Tibial nerve (tissue), 4 donors: ENCODE results near the gene SULF2. TPM values are rescaled to one million over a fixed set of nuclear protein-coding genes. Genes with fewer than 3 reads are reported as not detected.

Experiments used
- DNase-seq, 2 donors: peaks; one replicate each; pipeline ENCODE4 v3.0.0-alpha.2; 2019; ENCODE audit warnings: low spot score in 2 of 2
- H3K27ac ChIP-seq, 4 donors: fragments of 200-600 bp; sonication (generic) in 3 of 4; one replicate each; pipeline ENCODE4 v1.5.1; 2017 to 2019; ENCODE audit warnings: mild to moderate bottlenecking in 1 of 4
- H3K27me3 ChIP-seq, 2 donors: fragments of 200-600 bp; sonication (generic) in 1 of 2; one replicate each; pipeline versions ENCODE4 v1.5.1 to v1.6.0; 2017 to 2019
- H3K36me3 ChIP-seq, 3 donors: fragments of 200-600 bp; sonication (generic); one replicate each; pipeline ENCODE4 v1.5.1; 2018 to 2019
- H3K4me1 ChIP-seq, 4 donors: fragments of 200-600 bp; sonication (generic) in 3 of 4; one replicate each; pipeline ENCODE4 v1.5.1; 2017 to 2019
- H3K4me3 ChIP-seq, 4 donors: fragments of 200-600 bp; sonication (generic) in 3 of 4; one replicate each; pipeline ENCODE4 v1.5.1; 2017 to 2019; ENCODE audit warnings: mild to moderate bottlenecking in 1 of 4, moderate library complexity in 1 of 4
- H3K9me3 ChIP-seq, 4 donors: fragments of 200-600 bp; sonication (generic) in 3 of 4; one replicate each; pipeline ENCODE4 v1.5.1; 2017 to 2019
- EP300 ChIP-seq, 2 donors: sonication (generic); formaldehyde crosslinking; IDR thresholded peaks; one replicate each; pipeline ENCODE4 v1.6.1; 2017; ENCODE audit warnings: antibody characterized with exemption in 2 of 2, mild to moderate bottlenecking in 1 of 2
- POLR2A ChIP-seq, 2 donors: fragments of 450-650 bp; IDR thresholded peaks; one replicate each; pipeline ENCODE4 v1.6.1; 2017; ENCODE audit warnings: antibody characterized with exemption in 2 of 2, mild to moderate bottlenecking in 2 of 2, moderate library complexity in 2 of 2
- WGBS, 2 donors: methylation state at CpG; one replicate each; pipeline ENCODE4 v1.1.5; 2018; 5-methylcytosine and 5-hydroxymethylcytosine counted together
- total RNA-seq, 4 donors: library from RNA; depleted of rRNA; stranded (reverse); fragments of >200 nt; gene quantifications; one replicate each; pipeline ENCODE4 v1.1.0, GENCODE V29; 2016
- TF ChIP-seq, protein P1 (sequence below), 5 experiments: fragments of 200-600 bp in 3 of 5; fragments of 450-650 bp in 2 of 5; sonication (generic) in 3 of 5; IDR thresholded peaks; one replicate each; pipeline ENCODE4 v1.5.1; 2016 to 2019; ENCODE audit warnings: antibody characterized with exemption in 5 of 5, mild to moderate bottlenecking in 3 of 5, moderate library complexity in 2 of 5

The SULF2 gene
- total RNA-seq, 4 donors from 2014 or later, result 40.9 to 75.3 (median 59.8) TPM

DNA sequence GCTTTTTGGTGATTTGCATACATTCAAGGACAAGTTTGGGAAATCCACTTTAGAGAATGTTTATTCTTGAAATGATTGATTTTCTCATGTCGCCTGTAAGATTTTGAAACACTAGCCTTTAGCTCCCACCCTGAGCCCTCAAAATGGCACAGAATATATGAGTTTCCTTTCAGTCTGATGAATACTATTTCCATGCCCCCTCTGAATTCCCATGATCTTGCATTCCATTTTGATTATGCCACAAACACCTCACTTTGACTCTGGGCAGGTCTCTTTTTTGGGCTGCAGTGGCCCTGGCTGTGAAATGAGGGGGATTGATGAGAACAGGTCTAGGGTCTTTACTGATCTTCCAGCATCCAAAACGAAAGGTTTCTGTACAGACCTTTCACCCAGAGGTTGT lies 50.4 kb downstream of the SULF2 start:
- H3K27me3 ChIP-seq, result no peaks in the 10 kb centered on the region
- 76 to 83% methylated on average over 2 of the region's 2 CpGs for WGBS, 2 donors
- TF ChIP-seq POLR2A (IDR thresholded peaks at IDR 0.05) (no peak), EP300 (IDR thresholded peaks at IDR 0.05) (no peak)
- TF ChIP-seq, protein P1, sequence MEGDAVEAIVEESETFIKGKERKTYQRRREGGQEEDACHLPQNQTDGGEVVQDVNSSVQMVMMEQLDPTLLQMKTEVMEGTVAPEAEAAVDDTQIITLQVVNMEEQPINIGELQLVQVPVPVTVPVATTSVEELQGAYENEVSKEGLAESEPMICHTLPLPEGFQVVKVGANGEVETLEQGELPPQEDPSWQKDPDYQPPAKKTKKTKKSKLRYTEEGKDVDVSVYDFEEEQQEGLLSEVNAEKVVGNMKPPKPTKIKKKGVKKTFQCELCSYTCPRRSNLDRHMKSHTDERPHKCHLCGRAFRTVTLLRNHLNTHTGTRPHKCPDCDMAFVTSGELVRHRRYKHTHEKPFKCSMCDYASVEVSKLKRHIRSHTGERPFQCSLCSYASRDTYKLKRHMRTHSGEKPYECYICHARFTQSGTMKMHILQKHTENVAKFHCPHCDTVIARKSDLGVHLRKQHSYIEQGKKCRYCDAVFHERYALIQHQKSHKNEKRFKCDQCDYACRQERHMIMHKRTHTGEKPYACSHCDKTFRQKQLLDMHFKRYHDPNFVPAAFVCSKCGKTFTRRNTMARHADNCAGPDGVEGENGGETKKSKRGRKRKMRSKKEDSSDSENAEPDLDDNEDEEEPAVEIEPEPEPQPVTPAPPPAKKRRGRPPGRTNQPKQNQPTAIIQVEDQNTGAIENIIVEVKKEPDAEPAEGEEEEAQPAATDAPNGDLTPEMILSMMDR (IDR thresholded peaks at IDR 0.05), result no peak
- peaks cover 0 to 4% (median 0%) of the 10 kb centered on the region in 3 donors for H3K36me3 ChIP-seq
- no peak overlapping the region for H3K4me3 ChIP-seq
- H3K27ac ChIP-seq, result no peak overlapping the region
- DNase-seq, result no peak
- H3K4me1 ChIP-seq, result no peaks in the 10 kb centered on the region
- no peaks in the 10 kb centered on the region for H3K9me3 ChIP-seq

- Histone ChIP-seq H3K36me3 (peaks cover 0 to 4% (median 0%) of the 10 kb centered on the region in 3 donors), H3K27ac (no peak overlapping the region), H3K4me1 (no peaks in the 10 kb centered on the region), H3K9me3 (no peaks in the 10 kb centered on the region), H3K27me3 (no peaks in the 10 kb centered on the region), H3K4me3 (no peak overlapping the region)
- WGBS, 2 donors, result 67 to 77% methylated on average over 4 of the region's 4 CpGs
- DNase-seq, result no peak
- TF ChIP-seq POLR2A (IDR thresholded peaks at IDR 0.05), result no peak
- no peak for TF ChIP-seq EP300 (IDR thresholded peaks at IDR 0.05)
- TF ChIP-seq, protein P1 (IDR thresholded peaks at IDR 0.05), result no peak
These were observed 51.4 kb downstream of the SULF2 start for GRCh38 chr20:47733892-47734291.

GRCh38 chr20:47730744-47731143 lies 54.5 kb downstream of the SULF2 start:
- Histone ChIP-seq H3K36me3 (no peaks in the 10 kb centered on the region), H3K27me3 (no peaks in the 10 kb centered on the region), H3K4me3 (no peak overlapping the region), H3K9me3 (no peaks in the 10 kb centered on the region), H3K27ac (no peak overlapping the region), H3K4me1 (peaks cover 0 to 6% (median under 1%) of the 10 kb centered on the region in 4 donors)
- no peak for DNase-seq
- 83 to 97% methylated on average over 4 of the region's 4 CpGs for WGBS, 2 donors
- TF ChIP-seq, protein P1 (IDR thresholded peaks at IDR 0.05), result no peak
- no peak for TF ChIP-seq POLR2A (IDR thresholded peaks at IDR 0.05)
- TF ChIP-seq EP300 (IDR thresholded peaks at IDR 0.05), result no peak

DNA sequence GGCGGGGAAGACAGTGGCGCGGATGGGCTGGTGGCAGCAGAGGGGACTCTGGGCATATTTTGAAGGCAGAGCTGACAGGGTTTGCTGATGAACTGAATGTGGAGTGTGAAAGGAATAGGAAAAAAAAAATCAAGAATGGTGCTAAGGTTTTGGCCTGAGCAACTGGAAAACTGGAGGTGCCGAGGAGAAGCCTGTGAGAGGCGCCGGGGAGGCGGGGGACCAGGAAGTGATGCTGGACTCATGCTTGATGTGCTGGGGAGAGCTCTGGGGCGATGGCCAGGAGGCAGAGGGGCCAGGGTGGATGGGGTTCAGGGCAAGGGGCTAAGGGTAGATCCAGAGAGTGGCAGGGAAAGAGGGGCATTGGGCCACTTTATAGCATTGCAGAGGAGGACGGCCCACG lies 55.8 kb downstream of the SULF2 start:
- H3K27me3 ChIP-seq, result no peaks in the 10 kb centered on the region
- peaks cover 0 to 7% (median 3%) of the 10 kb centered on the region in 4 donors for H3K4me1 ChIP-seq
- DNase-seq, result no peak
- H3K9me3 ChIP-seq, result no peaks in the 10 kb centered on the region
- H3K4me3 ChIP-seq, result no peak overlapping the region
- WGBS, 2 donors, result 86 to 89% methylated on average over 10 of the region's 10 CpGs
- no peaks in the 10 kb centered on the region for H3K36me3 ChIP-seq
- no peak overlapping the region for H3K27ac ChIP-seq
- TF ChIP-seq POLR2A (IDR thresholded peaks at IDR 0.05) (no peak), EP300 (IDR thresholded peaks at IDR 0.05) (no peak)
- TF ChIP-seq, protein P1 (IDR thresholded peaks at IDR 0.05), result no peak

- H3K9me3 ChIP-seq, result no peaks in the 10 kb centered on the region
- DNase-seq, result no peak
- 38 to 42% methylated on average over 17 of the region's 17 CpGs for WGBS, 2 donors
- H3K4me3 ChIP-seq, result peak overlapping the region in 1 of 4 donors; percentile 1
- H3K27me3 ChIP-seq, result no peaks in the 10 kb centered on the region
- H3K27ac ChIP-seq, result peak overlapping the region in 2 of 4 donors; percentile 4 to 29
- TF ChIP-seq, protein P1 (IDR thresholded peaks at IDR 0.05), result no peak
- TF ChIP-seq EP300 (IDR thresholded peaks at IDR 0.05) (no peak), POLR2A (IDR thresholded peaks at IDR 0.05) (no peak)
- H3K4me1 ChIP-seq, result peaks cover 0 to 7% (median 3%) of the 10 kb centered on the region in 4 donors
- H3K36me3 ChIP-seq, result no peaks in the 10 kb centered on the region
These were observed 57.3 kb downstream of the SULF2 start for GRCh38 chr20:47727909-47728361.
